ENCODE results near the gene C19orf44.

The C19orf44 gene

GRCh38 chr19:16518061-16518460, 21.9 kb downstream of the C19orf44 start:
- Mint-ChIP-seq H3K27me3 (ENCODE audit: low read depth) (no peaks in the 10 kb centered on the region), H3K36me3 (ENCODE audit: low read depth) (peaks cover 41% of the 10 kb centered on the region), H3K9me3 (no peaks in the 10 kb centered on the region), H3K4me1 (no peaks in the 10 kb centered on the region), H3K27ac (no peak overlapping the region), H3K4me3 (no peak overlapping the region)
- TF ChIP-seq, protein P1, sequence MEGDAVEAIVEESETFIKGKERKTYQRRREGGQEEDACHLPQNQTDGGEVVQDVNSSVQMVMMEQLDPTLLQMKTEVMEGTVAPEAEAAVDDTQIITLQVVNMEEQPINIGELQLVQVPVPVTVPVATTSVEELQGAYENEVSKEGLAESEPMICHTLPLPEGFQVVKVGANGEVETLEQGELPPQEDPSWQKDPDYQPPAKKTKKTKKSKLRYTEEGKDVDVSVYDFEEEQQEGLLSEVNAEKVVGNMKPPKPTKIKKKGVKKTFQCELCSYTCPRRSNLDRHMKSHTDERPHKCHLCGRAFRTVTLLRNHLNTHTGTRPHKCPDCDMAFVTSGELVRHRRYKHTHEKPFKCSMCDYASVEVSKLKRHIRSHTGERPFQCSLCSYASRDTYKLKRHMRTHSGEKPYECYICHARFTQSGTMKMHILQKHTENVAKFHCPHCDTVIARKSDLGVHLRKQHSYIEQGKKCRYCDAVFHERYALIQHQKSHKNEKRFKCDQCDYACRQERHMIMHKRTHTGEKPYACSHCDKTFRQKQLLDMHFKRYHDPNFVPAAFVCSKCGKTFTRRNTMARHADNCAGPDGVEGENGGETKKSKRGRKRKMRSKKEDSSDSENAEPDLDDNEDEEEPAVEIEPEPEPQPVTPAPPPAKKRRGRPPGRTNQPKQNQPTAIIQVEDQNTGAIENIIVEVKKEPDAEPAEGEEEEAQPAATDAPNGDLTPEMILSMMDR (IDR thresholded peaks at IDR 0.05; ENCODE audit: unreplicated experiment in 3 of 3) = no peak

- Mint-ChIP-seq H3K36me3 (ENCODE audit: low read depth) (peaks cover 42% of the 10 kb centered on the region), H3K4me3 (no peak overlapping the region), H3K9me3 (no peaks in the 10 kb centered on the region), H3K4me1 (no peaks in the 10 kb centered on the region), H3K27me3 (ENCODE audit: low read depth) (no peaks in the 10 kb centered on the region), H3K27ac (no peak overlapping the region)
- TF ChIP-seq, protein P1 (IDR thresholded peaks at IDR 0.05; ENCODE audit: unreplicated experiment in 3 of 3) = no peak
Measured at GRCh38 chr19:16518483-16519229, 22.5 kb downstream of the C19orf44 start.

- TF ChIP-seq, protein P1 (IDR thresholded peaks at IDR 0.05; ENCODE audit: unreplicated experiment in 3 of 3) = no peak
- peaks cover 47% of the 10 kb centered on the region for H3K36me3 Mint-ChIP-seq (ENCODE audit: low read depth)
- no peaks in the 10 kb centered on the region for H3K4me1 Mint-ChIP-seq
- H3K4me3 Mint-ChIP-seq = no peak overlapping the region
- no peaks in the 10 kb centered on the region for H3K27me3 Mint-ChIP-seq (ENCODE audit: low read depth)
- no peaks in the 10 kb centered on the region for H3K9me3 Mint-ChIP-seq
- no peak overlapping the region for H3K27ac Mint-ChIP-seq
Measured at GRCh38 chr19:16519230-16519687, 23.1 kb downstream of the C19orf44 start.

GRCh38 chr19:16520074-16520973, 24.1 kb downstream of the C19orf44 start:
- no peak overlapping the region for H3K4me3 Mint-ChIP-seq

DNA sequence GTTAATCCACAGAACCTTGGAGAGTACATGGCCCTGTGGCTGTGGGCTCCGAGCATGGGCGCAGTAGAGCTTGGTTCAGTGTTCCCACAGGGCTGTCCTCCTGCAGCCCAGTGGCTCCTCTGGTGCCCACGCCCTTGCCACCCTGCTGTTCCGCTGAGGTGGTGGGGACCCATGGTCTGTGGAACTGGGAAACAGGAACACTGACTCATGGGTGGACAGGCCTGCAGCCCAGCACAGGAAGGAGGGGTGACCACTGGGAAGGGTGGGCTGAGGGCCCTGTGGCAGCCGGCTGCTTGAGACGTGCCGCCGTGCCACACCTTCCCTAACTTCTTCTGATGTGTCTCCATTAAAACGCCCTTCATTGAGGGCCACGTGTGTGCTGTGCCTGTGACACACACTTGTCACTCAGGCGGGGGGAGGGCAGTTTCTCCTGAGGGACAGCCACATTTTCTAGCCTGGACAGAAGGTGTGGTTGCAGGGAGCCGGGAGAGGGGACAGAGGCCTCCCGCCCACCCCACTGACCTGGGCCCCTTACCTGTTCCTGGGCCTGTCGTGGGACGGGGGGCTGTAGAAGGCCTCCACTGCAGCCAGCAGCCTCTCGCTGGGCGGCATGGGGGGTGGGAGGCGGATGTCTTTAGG, 24.9 kb downstream of the C19orf44 start:
- Mint-ChIP-seq H3K27me3 (ENCODE audit: low read depth) (no peaks in the 10 kb centered on the region), H3K4me3 (no peak overlapping the region), H3K4me1 (no peaks in the 10 kb centered on the region), H3K9me3 (no peaks in the 10 kb centered on the region), H3K27ac (no peak overlapping the region), H3K36me3 (ENCODE audit: low read depth) (peaks cover 51% of the 10 kb centered on the region)
- TF ChIP-seq, protein P1 (IDR thresholded peaks at IDR 0.05; ENCODE audit: unreplicated experiment in 3 of 3) = no peak

More at GRCh38 chr19:16520074-16520973, 24.1 kb downstream of the C19orf44 start:
- Mint-ChIP-seq H3K9me3 (no peaks in the 10 kb centered on the region), H3K36me3 (ENCODE audit: low read depth) (peaks cover 47% of the 10 kb centered on the region), H3K27ac (no peak overlapping the region), H3K27me3 (ENCODE audit: low read depth) (no peaks in the 10 kb centered on the region), H3K4me1 (no peaks in the 10 kb centered on the region)
- TF ChIP-seq, protein P1 (IDR thresholded peaks at IDR 0.05; ENCODE audit: unreplicated experiment in 3 of 3) = no peak
